Fibroblast of lung (primary cell): ENCODE measurements around the gene HIP1R.

Experiments
- EZH2 ChIP-seq: IDR thresholded peaks from 2 replicates; pipeline ENCODE4 v1.5.1; 2012; ENCODE audit warnings: low read length, control low read depth, mild to moderate bottlenecking; ENCODE audit errors: missing control alignments
- TF ChIP-seq, protein P1 (sequence below), 2 donors: IDR thresholded peaks in 1 of 2; conservative IDR thresholded peaks in 1 of 2; 1 replicate in 1 of 2; 2 replicates in 1 of 2; pipeline ENCODE4 v1.5.1; 2011 to 2012; ENCODE audit warnings: low read length in 2 of 2, control low read depth in 1 of 2, inconsistent platforms in 1 of 2, low read depth in 1 of 2, mild to moderate bottlenecking in 1 of 2

DNA sequence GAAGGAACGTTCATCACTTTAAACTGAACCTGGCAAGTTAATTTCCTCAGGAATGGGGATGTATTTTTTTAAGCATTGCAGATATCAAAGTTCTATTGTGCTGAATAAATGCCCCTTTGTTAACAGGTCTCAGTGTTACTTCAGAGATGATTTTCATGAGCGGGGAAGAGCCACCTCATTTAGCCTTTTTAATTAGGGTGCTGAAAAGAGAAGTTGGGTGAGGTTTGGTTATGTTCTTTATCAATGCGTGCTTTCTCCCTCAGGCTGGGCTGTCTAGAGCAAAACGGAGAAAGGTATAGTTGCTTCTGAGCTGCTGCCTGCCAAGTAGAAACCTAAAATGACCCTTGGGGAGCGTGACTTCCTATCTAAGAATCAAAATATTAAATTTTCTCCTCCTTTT, 8.0 kb upstream of the HIP1R start:
- TF ChIP-seq, protein P1, sequence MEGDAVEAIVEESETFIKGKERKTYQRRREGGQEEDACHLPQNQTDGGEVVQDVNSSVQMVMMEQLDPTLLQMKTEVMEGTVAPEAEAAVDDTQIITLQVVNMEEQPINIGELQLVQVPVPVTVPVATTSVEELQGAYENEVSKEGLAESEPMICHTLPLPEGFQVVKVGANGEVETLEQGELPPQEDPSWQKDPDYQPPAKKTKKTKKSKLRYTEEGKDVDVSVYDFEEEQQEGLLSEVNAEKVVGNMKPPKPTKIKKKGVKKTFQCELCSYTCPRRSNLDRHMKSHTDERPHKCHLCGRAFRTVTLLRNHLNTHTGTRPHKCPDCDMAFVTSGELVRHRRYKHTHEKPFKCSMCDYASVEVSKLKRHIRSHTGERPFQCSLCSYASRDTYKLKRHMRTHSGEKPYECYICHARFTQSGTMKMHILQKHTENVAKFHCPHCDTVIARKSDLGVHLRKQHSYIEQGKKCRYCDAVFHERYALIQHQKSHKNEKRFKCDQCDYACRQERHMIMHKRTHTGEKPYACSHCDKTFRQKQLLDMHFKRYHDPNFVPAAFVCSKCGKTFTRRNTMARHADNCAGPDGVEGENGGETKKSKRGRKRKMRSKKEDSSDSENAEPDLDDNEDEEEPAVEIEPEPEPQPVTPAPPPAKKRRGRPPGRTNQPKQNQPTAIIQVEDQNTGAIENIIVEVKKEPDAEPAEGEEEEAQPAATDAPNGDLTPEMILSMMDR (conservative IDR thresholded peaks at IDR 0.05 in 1 of 2, IDR thresholded peaks at IDR 0.05 in 1 of 2; ENCODE audit: low read depth in 1 of 2, low read length in 2 of 2): no peak
- TF ChIP-seq EZH2: no peak
